K562 (cell line): ENCODE data around the gene PLEKHA1. TPM values are rescaled to one million over a fixed set of nuclear protein-coding genes. Genes with fewer than 3 reads are reported as not detected.

Experiments used
- ATAC-seq: fragments of 200-7000 bp; cut with Tn5 transposase; 3 replicates; pipeline ENCODE4 v1.9.1; 2020; ENCODE audit warnings: moderate library complexity
- BruUV-seq: library from RNA; stranded (reverse); fragments of 400-500 nt; replicated peaks from 2 replicates; lab custom pipeline; 2021; lab: Mats Ljungman, UMichigan
- CTCF ChIA-PET: fragments of 300-600 bp; formaldehyde crosslinking; extraction: SDS; loops from one replicate; lab custom pipeline; 2021; ENCODE audit warnings: low intra/inter-chr PET ratio; lab: Yijun Ruan, JAX
- POLR2A ChIA-PET: fragments of 300-600, 350-650 bp; sonication (Branson Sonifier 250); formaldehyde crosslinking; extraction: SDS; loops from one replicate; lab custom pipeline; 2021; ENCODE audit warnings: antibody characterized with exemption, inconsistent platforms; lab: Yijun Ruan, JAX
- DNase-seq, 4 experiments: peaks; one replicate each; pipeline versions ENCODE4 v3.0.0 to v3.0.0-alpha.2; 2011 to 2018; ENCODE audit warnings: low spot score in 3 of 4, mixed read lengths in 3 of 4; ENCODE audit errors: extremely low read depth in 1 of 4
- FAIRE-seq: peaks from 2 replicates; lab custom pipeline; 2011; peaks lifted over from hg19 to GRCh38; lab: Jason Lieb, UNC
- H2AFZ ChIP-seq: 2 replicates; pipeline ENCODE4 v1.6.0; 2011; ENCODE audit warnings: low read depth, low read length, control low read depth, inconsistent platforms
- H3K27ac ChIP-seq: fragments of 200-600 bp; 3 replicates; pipeline ENCODE4 v1.8.0; 2011; ENCODE audit warnings: low read depth, mild to moderate bottlenecking, control low read depth, inconsistent platforms, low read length, moderate library complexity, mixed read lengths; ENCODE audit errors: extremely low read depth
- H3K27me3 ChIP-seq, 2 experiments: fragments of 300-600 bp in 1 of 2; 2 replicates in 1 of 2; 3 replicates in 1 of 2; pipeline versions ENCODE4 v1.6.0 to v1.8.0; 2011; ENCODE audit warnings: inconsistent platforms in 2 of 2, low read length in 2 of 2, mild to moderate bottlenecking in 1 of 2, mixed read lengths in 1 of 2, moderate library complexity in 1 of 2; ENCODE audit not compliant: control insufficient read depth in 2 of 2, insufficient read depth in 2 of 2
- H3K36me3 ChIP-seq: fragments of 300-600 bp; 3 replicates; pipeline ENCODE4 v1.8.0; 2011; ENCODE audit warnings: mild to moderate bottlenecking, low read length, inconsistent platforms; ENCODE audit not compliant: control insufficient read depth, insufficient read depth
- H3K4me1 ChIP-seq, 2 experiments: fragments of 200-600 bp in 1 of 2; replicated peaks in 1 of 2; 2 replicates in 1 of 2; 3 replicates in 1 of 2; pipeline versions ENCODE4 v1.5.1 to v1.8.0; 2011; ENCODE audit warnings: inconsistent platforms in 2 of 2, low read length in 2 of 2, mild to moderate bottlenecking in 1 of 2, mixed read lengths in 1 of 2, moderate library complexity in 1 of 2; ENCODE audit not compliant: control insufficient read depth in 2 of 2, insufficient read depth in 2 of 2
- H3K4me2 ChIP-seq: 2 replicates; pipeline ENCODE4 v1.6.1; 2011; ENCODE audit warnings: low read length, control low read depth, inconsistent platforms, mixed read lengths; ENCODE audit not compliant: insufficient read depth
- H3K4me3 ChIP-seq: fragments of 200-600 bp; sonication (generic), shearing (Covaris generic); 2 replicates; pipeline ENCODE4 v1.5.1; 2016; ENCODE audit warnings: control low read depth, inconsistent platforms
- H3K79me2 ChIP-seq: fragments of 200-600 bp; 3 replicates; pipeline ENCODE4 v1.8.0; 2011; ENCODE audit warnings: low read length, inconsistent platforms; ENCODE audit not compliant: control insufficient read depth, insufficient read depth
- H3K9ac ChIP-seq, 2 experiments: 2 replicates each; pipeline versions ENCODE4 v1.6.0 to v1.6.1; 2011; ENCODE audit warnings: low read depth in 2 of 2, low read length in 2 of 2, control low read depth in 1 of 2, inconsistent platforms in 1 of 2, mild to moderate bottlenecking in 1 of 2, mixed read lengths in 1 of 2; ENCODE audit not compliant: insufficient read depth in 1 of 2
- H3K9me1 ChIP-seq: one replicate; pipeline ENCODE4 v1.6.0; 2011; ENCODE audit warnings: inconsistent platforms, mild to moderate bottlenecking, low read length, moderate library complexity; ENCODE audit not compliant: control insufficient read depth, insufficient read depth
- H3K9me3 ChIP-seq: replicated peaks from 2 replicates; pipeline ENCODE4 v1.5.1; 2011; ENCODE audit warnings: low read depth, low read length, inconsistent platforms; ENCODE audit not compliant: control insufficient read depth, insufficient read depth
- H4K20me1 ChIP-seq: replicated peaks from 2 replicates; pipeline ENCODE4 v1.6.1; 2011; ENCODE audit warnings: low read length, inconsistent platforms, mixed read lengths; ENCODE audit not compliant: control insufficient read depth, insufficient read depth
- CBFA2T2 ChIP-seq: fragments of 450-650 bp; conservative IDR thresholded peaks from 2 replicates; pipeline ENCODE4 v1.6.1; 2017; ENCODE audit warnings: mild to moderate bottlenecking
- CREB3L1 ChIP-seq: fragments of 450-650 bp; IDR thresholded peaks from 2 replicates; pipeline ENCODE4 v1.6.1; 2014; ENCODE audit warnings: low read depth, mild to moderate bottlenecking, moderate library complexity, borderline replicate concordance
- CXXC5 ChIP-seq: fragments of 250-450 bp; sonication (Bioruptor Pico); IDR thresholded peaks from 2 replicates; pipeline ENCODE4 v1.8.0; 2022; ENCODE audit warnings: inconsistent platforms, mild to moderate bottlenecking, moderate library complexity
- IFI16 ChIP-seq: fragments of 250-450 bp; sonication (Bioruptor Pico); IDR thresholded peaks from 2 replicates; pipeline ENCODE4 v2.1.2; 2022; ENCODE audit warnings: mild to moderate bottlenecking, inconsistent platforms
- MEIS2 ChIP-seq: fragments of 450-650 bp; IDR thresholded peaks from 2 replicates; pipeline ENCODE4 v1.6.1; 2014; ENCODE audit warnings: mild to moderate bottlenecking; ENCODE audit not compliant: partially characterized antibody
- NCOA2 ChIP-seq, 2 experiments: fragments of 450-650 bp; IDR thresholded peaks; 2 replicates each; pipeline ENCODE4 v1.6.1; 2018; ENCODE audit warnings: mild to moderate bottlenecking in 2 of 2, moderate library complexity in 1 of 2; ENCODE audit not compliant: partially characterized antibody in 2 of 2
- NFXL1 ChIP-seq: fragments of 450-650 bp; formaldehyde crosslinking; IDR thresholded peaks from 2 replicates; pipeline ENCODE4 v1.4.0; 2021; ENCODE audit warnings: mild to moderate bottlenecking
- PHF20 ChIP-seq: fragments of 450-650 bp; IDR thresholded peaks from 2 replicates; pipeline ENCODE4 v1.6.1; 2018; ENCODE audit not compliant: partially characterized antibody
- POLR2H ChIP-seq: IDR thresholded peaks from 2 replicates; pipeline ENCODE4 v1.6.1; 2016; ENCODE audit warnings: missing genetic modification characterization, low read depth, mild to moderate bottlenecking, control low read depth, missing compliant biosample characterization, moderate library complexity
- POU5F1 ChIP-seq: fragments of 150-350 bp; IDR thresholded peaks from 2 replicates; pipeline ENCODE4 v1.6.1; 2014; ENCODE audit warnings: borderline replicate concordance, low read length, low read depth, mild to moderate bottlenecking; ENCODE audit not compliant: partially characterized antibody
- SMARCE1 ChIP-seq: fragments of 450-650 bp; IDR thresholded peaks from 2 replicates; pipeline ENCODE4 v1.7.1; 2016; ENCODE audit warnings: mild to moderate bottlenecking
- SRSF1 ChIP-seq: fragments of 200-400 bp; formaldehyde crosslinking; IDR thresholded peaks from 2 replicates; pipeline ENCODE4 v1.6.1; 2017; ENCODE audit warnings: mild to moderate bottlenecking, low read depth, low read length, moderate library complexity
- SUPT5H ChIP-seq: fragments of 450-650 bp; IDR thresholded peaks from 2 replicates; pipeline ENCODE4 v1.6.1; 2016
- TAF7 ChIP-seq: fragments of 450-650 bp; IDR thresholded peaks from 2 replicates; pipeline ENCODE4 v1.6.1; 2016; ENCODE audit warnings: missing genetic modification characterization, missing compliant biosample characterization
- VEZF1 ChIP-seq: fragments of 200-800 bp; sonication (Bioruptor generic); IDR thresholded peaks from 2 replicates; pipeline ENCODE4 v1.6.1; 2017; ENCODE audit warnings: missing genetic modification characterization, missing compliant biosample characterization
- ZNF24 ChIP-seq: fragments of 450-650 bp; IDR thresholded peaks from 2 replicates; pipeline ENCODE4 v1.6.1; 2016
- ZNF316 ChIP-seq: fragments of 450-650 bp; IDR thresholded peaks from 2 replicates; pipeline ENCODE4 v1.6.1; 2016
- WGBS: fragments of 100-300 bp; shearing (Covaris generic); methylation state at CpG from one replicate; pipeline ENCODE4 v1.1.6; 2016; ENCODE audit warnings: low coverage, mixed read lengths; ENCODE audit not compliant: insufficient coverage; ENCODE audit errors: missing lambda C conversion rate; 5-methylcytosine and 5-hydroxymethylcytosine counted together
- in situ Hi-C: fragments of 300-500 bp; cut with MboI; formaldehyde crosslinking; loops from 4 replicates; pipeline ENCODE4 v1.15.0; 2018; ENCODE audit warnings: inconsistent platforms, mixed read lengths
- intact Hi-C: fragments of 100-400 bp; cut with micrococcal nuclease; formaldehyde crosslinking; loops from 2 replicates; pipeline ENCODE4 v1.14.2; 2022
- polyA plus RNA-seq, 8 experiments: library from polyadenylated mRNA; depleted of rRNA in 4 of 8; stranded (reverse) in 5 of 8; unstranded in 3 of 8; fragments of >200 nt; fragmentation: Nextera tagmentation in 2 of 8; fragmentation: Illumina TruSeq in 1 of 8; extraction: Ambion mirVana in 2 of 8; extraction: Trizol in 1 of 8; gene quantifications; 2 replicates each; pipeline versions ENCODE4 v1.2.1 to v1.2.3, GENCODE V29; 2011 to 2014; ENCODE audit warnings: inconsistent platforms in 1 of 8, missing spikeins in 1 of 8
- total RNA-seq, 7 experiments: library from RNA; depleted of rRNA in 6 of 7; stranded (reverse); fragments of >200 nt in 6 of 7; fragmentation: Illumina TruSeq in 2 of 7; extraction: Trizol in 2 of 7; gene quantifications; 2 replicates each; pipeline versions ENCODE4 v1.2.1 to v1.2.3, GENCODE V29; 2011 to 2021; ENCODE audit warnings: low replicate concordance in 1 of 7

PLEKHA1 gene
- total and polyA plus RNA-seq, 9 of the 15 experiments (the other 6 are each of a cell fraction or from before 2014, with no cell fraction given), result 0.05 to 4.7 (median 1.0) TPM

- H3K4me1 ChIP-seq, result no peaks in the 10 kb centered on the region
- no peak overlapping the region for H3K9ac ChIP-seq
- no peaks in the 10 kb centered on the region for H3K9me3 ChIP-seq
- no peak overlapping the region for H3K4me2 ChIP-seq
- H4K20me1 ChIP-seq, result no peaks in the 10 kb centered on the region
- FAIRE-seq, result no peak
- intact Hi-C loops (no loop called here), in situ Hi-C loops (no loop called here)
- TF ChIP-seq CXXC5, result no peak
- no peak for TF ChIP-seq VEZF1 (CRISPR knock-in tag)
- TF ChIP-seq TAF7, result no peak
- no peak overlapping the region for H3K4me3 ChIP-seq
- no peaks in the 10 kb centered on the region for H3K36me3 ChIP-seq
- no peaks in the 10 kb centered on the region for H3K79me2 ChIP-seq
- no peak for ATAC-seq
- 0% methylated on average over 4 of the region's 4 CpGs for WGBS
- DNase-seq, result no peak
- ChIA-PET POLR2A (no interaction called here), CTCF (no interaction called here)
- BruUV-seq, result no TSS peak
- no peak overlapping the region for H3K27ac ChIP-seq
- peaks cover 0 to 2% of the 10 kb centered on the region in 2 experiments; a peak in 1 of 5 replicates for H3K27me3 ChIP-seq
- H3K9me1 ChIP-seq, result no peaks in the 10 kb centered on the region
- no peak overlapping the region for H2AFZ ChIP-seq
Observed at GRCh38 chr10:122380703-122381102, 6.2 kb downstream of the PLEKHA1 start.

GRCh38 chr10:122381680-122382079 lies 7.2 kb downstream of the PLEKHA1 start:
- Histone ChIP-seq H4K20me1 (no peaks in the 10 kb centered on the region), H3K4me3 (no peak overlapping the region), H3K9me1 (no peaks in the 10 kb centered on the region), H3K9me3 (no peaks in the 10 kb centered on the region), H3K79me2 (no peaks in the 10 kb centered on the region), H3K4me2 (no peak overlapping the region), H3K9ac (no peak overlapping the region), H3K27ac (no peak overlapping the region), H3K4me1 (no peaks in the 10 kb centered on the region), H3K27me3 (0 out of 5 replicates have a peak, but pooled peaks cover 0 to under 1% of the 10 kb centered on the region in 2 experiments), H3K36me3 (no peaks in the 10 kb centered on the region), H2AFZ (no peak overlapping the region)
- intact Hi-C loops (no loop called here), in situ Hi-C loops (no loop called here)
- POLR2A ChIA-PET, result no interaction called here
- no peak for FAIRE-seq
- no peak for TF ChIP-seq PHF20
- no peak for TF ChIP-seq SUPT5H
- no peak for TF ChIP-seq SMARCE1
- TF ChIP-seq NCOA2 (IDR thresholded peaks at IDR 0.05; ENCODE audit: partially characterized antibody in 2 of 2), result no peak
- no peak for TF ChIP-seq ZNF24
- no peak for TF ChIP-seq ZNF316
- TF ChIP-seq POU5F1, result no peak
- TF ChIP-seq CREB3L1, result no peak
- TF ChIP-seq IFI16, result no peak
- no peak for TF ChIP-seq MEIS2
- no peak for TF ChIP-seq POLR2H
- no peak for TF ChIP-seq NFXL1 (CRISPR knock-in tag)
- no peak for TF ChIP-seq CBFA2T2
- no peak for TF ChIP-seq SRSF1
- WGBS, result 0% methylated on average over 2 of the region's 2 CpGs
- CTCF ChIA-PET, result no interaction called here
- ATAC-seq, result no peak
- no peak for DNase-seq
- BruUV-seq, result no TSS peak
